AG08396 (cell line): ENCODE data around the gene DAPK1.

Experiments
- DNase-seq: peaks from one replicate; pipeline ENCODE4 v3.0.0; 2012; ENCODE audit warnings: low spot score, mixed read lengths

Gene DAPK1

DNA sequence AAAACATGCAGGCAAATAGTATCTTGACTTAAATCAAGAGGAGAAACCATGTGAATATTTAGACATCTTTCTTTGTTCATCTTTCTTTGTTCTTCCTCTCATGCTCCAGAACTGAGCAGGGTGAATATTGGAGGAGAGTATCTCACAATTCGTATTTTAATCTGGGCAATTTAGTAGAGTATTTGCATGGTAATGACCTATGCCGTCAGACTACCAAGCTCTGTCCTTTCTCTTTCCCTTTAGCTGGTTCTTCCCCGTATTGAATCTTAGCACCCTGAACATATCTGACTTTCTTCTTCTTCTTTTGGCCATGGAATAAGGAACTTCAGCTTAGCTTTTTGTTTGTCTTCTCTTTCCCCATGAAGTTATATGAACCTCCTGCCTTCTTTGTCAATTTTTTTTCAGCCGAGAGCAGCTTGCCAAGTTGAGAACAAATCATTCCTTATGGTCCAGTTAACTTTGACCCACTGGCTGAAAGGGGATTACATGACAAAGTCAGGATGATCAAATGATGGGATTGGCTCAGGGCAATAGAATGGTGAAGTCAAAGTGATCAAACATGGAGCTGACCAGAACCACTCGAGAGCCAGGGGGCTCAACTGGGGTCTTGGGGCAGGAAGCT, 95.8 kb downstream of the DAPK1 start:
- DNase-seq = no peak

DNA sequence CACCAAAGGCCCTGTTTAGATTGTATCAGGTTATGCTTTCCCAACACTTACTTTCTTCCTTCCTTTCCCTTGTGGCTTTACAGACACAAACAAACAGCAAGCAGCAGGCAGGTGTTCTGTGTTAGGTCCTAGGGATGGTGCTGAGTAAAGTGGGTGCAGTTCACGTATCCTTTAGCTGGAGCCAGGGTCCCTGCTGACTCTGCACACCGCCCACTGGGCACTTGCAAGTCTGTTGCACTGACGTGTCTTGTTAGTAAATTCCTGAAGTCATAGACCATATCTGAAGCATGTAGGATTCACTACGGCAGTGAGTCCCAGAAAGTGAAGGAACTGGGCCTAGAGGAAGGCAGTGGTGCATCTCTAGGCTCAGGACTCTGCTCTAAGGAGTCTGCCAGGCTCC, 96.5 kb downstream of the DAPK1 start:
- no peak for DNase-seq

GRCh38 chr9:87594662-87595061, 97.0 kb downstream of the DAPK1 start:
- DNase-seq = no peak

GRCh38 chr9:87595610-87596009, 97.9 kb downstream of the DAPK1 start:
- DNase-seq = no peak

DNA sequence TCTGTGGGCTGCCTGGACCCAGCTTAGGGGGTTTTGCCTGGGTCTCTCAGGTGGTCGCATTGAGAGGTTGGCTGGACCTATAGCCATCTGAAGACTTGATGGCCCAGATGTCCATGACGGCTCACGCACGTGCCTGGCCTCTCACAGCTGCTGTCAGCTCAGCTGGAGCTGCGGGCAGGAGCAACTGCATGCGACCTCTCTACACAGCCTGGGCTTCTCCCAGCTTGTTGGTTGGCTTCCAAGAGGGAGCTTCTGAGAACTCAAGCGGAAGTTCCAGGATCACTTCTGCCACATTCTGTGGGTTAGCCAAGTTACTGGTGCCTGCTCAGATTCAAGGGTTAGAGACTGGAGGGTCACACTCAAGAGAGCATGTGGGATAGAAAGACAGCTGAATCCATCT, 99.2 kb downstream of the DAPK1 start:
- no peak for DNase-seq

- no peak for DNase-seq
Measured at GRCh38 chr9:87597710-87598443, 100.2 kb downstream of the DAPK1 start.

DNA sequence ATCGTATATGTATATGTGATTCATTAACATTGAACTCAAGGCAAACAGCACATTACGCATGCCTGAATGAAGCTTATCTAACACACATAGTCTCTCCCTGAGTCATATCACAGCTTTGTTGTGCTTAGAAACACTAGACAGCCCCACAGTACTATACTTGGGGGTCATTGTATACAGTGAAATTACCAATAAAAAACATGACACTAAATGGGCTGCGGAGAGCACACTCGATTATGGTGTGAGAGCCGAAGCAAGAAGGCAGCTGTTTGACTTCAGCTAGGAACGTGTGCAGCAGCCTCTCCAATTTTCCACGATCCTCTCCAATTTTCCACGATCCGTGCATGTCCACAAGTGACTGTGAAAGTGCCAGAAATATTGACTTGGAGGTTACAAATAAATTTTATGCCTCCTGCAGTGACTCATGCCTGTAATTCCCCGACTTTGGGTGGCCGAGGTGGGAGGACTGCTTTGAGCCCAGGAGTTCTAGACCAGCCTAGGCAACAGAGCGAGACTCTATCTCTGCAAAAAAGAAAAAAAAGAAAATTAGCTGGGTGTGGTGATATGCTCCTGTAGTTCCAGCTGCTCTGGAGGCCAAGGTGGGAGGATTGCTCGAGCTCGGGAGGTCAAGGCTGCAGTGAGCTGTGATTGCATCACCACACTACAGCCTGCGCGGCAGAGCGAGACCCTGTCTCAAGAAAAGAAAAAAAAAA, 102.4 kb downstream of the DAPK1 start:
- peak; percentile 29 for DNase-seq

- no peak for DNase-seq
Measured at GRCh38 chr9:87601176-87601575, 103.5 kb downstream of the DAPK1 start.

GRCh38 chr9:87601595-87601994, 103.9 kb downstream of the DAPK1 start:
- DNase-seq = no peak

DNA sequence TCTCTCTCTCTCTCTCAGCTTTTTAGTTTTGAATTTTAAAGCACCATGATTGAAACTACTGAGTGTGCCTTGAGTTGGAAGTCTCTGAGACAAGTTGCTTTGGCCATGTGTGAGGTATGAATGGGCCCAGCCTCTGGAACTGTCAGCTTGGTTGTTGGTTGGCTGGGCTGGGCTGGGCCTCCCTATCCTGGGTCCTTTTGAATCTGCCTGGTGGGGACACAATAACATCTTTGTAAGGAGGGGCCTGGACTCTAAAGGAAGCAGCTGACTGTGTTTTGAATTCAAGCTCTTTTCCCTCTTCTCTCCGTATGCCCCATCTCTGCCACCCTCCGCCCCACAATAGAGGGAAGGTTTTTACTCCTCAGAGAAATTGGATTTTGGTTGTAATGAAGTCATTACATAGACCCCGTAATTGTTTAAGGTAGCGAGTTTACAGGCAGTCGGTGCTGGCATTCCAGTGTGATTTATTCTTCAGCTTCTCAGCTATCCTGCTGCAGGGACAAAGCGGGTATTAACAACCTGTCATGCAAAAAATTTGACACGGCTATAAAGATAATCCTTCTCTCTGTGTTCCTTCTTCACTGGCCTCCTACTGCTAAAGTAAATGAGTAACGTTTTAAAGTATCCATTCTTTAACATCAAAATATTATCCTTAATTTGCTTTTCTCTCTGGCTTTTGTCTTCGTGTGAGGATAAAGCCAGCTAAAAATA, 105.4 kb downstream of the DAPK1 start:
- DNase-seq = no peak

- DNase-seq = no peak
Measured at GRCh38 chr9:87603854-87604490, 106.3 kb downstream of the DAPK1 start.

- no peak for DNase-seq
Measured at GRCh38 chr9:87604886-87605588, 107.4 kb downstream of the DAPK1 start.

DNA sequence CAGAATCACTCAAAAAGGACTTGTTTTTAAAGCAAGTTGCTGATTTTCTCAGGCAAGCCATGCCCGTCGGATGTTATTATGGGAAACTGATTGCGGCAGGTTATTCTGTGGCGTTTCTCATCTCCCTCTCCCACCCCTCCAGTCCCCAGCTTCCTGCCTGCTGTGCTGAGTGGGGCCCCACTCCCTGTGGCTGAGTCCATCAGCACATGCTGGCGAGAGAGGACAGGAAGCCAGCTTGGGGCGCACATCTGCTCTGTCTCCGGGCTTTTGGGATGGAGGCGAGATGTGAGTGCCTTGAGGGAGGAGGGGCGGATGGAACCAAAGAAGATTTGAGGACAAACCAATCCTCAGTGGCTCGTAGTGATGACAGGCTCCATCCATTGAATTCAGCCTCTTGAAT, 108.0 kb downstream of the DAPK1 start:
- DNase-seq = no peak

DNA sequence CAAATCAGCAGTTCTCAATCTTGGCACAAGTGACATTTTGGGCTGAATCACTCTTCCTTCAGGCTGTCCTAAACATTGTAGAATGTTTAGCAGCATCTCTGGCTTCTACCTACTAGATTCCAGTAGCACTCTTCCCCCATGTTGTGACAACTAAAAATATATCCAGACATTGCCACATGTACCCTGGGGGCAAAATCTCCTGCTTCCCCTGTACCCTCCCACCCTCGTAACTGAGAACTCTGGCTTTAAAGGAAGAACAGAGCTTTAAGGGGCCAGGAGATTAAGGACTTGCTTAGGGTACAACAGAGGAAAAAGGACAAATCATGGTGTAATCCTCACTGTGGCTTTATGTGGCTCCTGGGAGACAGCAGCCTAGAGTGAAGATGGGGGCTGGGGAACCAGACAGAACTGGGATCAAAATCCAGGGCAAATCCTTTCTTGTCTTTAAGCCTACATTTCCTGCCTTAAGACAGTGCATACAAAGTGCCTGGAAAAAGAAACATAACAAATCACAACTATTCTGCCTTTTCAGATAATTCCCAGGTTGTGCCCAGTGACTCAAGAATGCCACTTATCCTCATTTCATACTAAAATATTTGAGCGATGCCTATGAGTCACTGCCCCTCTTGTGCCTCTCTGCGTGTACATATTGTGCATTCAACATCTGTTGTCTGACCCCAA, 109.3 kb downstream of the DAPK1 start:
- peak; percentile 19 for DNase-seq

GRCh38 chr9:87607859-87608258, 110.2 kb downstream of the DAPK1 start:
- DNase-seq = no peak

DNA sequence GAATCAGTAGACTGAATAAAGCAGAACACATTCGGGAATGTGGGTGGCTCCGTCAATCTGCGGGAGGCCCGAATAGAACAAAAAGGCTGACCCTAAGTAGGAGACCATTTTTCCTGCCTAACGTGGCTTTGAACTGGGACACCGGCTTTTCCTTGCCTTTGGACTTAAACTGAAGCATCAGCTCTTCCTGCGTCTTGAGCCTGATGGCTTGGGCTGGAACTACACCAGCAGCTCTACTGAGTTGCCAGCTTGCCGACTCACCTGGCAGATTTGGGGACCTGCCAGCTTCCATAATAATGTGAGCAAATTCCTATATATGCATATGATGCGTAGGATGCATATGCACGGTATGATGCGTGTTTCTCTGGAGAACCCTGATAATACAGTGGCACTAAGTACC, 111.3 kb downstream of the DAPK1 start:
- no peak for DNase-seq

GRCh38 chr9:87609486-87609885, 111.8 kb downstream of the DAPK1 start:
- DNase-seq = no peak

GRCh38 chr9:87610200-87611155, 112.8 kb downstream of the DAPK1 start:
- DNase-seq = no peak

DNA sequence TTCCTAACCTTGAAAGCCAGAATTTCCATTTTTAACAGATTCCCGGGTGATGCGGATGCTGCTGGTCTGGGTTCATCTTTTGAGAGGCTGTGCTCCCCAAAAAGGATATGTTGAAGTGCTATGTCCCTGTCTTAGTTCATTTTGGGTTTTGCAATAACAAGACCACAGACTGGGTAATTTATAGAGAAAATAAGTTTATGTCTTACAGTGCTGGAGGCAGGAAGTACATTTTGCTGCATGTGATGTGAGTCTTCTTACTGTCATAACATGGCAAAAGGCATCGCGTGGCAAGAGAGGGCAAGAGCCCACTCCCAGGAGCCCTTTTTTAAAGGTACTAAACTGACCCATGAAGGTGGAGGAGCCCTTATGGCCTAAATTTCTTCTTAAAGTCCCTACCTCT, 114.1 kb downstream of the DAPK1 start:
- no peak for DNase-seq

- DNase-seq = no peak
Measured at GRCh38 chr9:87612536-87612935, 114.9 kb downstream of the DAPK1 start.
